ENCODE results near the gene INTS15.
"Not testable (repeated sequence)": the region's sequence is repeated elsewhere in the genome, so short reads cannot be mapped to it uniquely, and the experiment has no call there.

INTS15 gene

DNA sequence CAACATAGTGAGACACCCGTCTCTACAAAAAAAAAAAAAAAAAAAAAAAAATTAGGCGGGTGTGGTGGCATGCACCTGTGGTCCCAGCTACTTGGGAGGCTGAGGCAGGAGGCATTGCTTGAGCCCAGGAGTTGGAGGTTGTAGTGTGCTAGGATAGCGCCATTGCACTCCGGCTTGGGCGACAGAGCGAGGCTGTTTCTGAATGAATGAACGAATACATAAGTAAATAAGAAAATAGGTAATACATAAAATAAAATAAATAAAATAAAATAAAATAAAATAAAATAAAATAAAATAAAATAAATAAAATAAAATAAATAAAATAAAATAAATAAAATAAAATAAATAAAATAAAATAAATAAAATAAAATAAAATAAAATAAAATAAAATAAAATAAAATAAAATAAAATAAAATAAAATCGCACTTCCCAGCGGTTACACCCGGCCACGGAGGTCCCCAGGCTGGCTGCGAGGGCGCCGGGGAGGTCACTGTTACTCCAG, 12.9 kb upstream of the INTS15 start:
- DNase-seq (ENCODE audit: low read depth in 3 of 3), result peak in 1 of 3 experiments; percentile 17

DNA sequence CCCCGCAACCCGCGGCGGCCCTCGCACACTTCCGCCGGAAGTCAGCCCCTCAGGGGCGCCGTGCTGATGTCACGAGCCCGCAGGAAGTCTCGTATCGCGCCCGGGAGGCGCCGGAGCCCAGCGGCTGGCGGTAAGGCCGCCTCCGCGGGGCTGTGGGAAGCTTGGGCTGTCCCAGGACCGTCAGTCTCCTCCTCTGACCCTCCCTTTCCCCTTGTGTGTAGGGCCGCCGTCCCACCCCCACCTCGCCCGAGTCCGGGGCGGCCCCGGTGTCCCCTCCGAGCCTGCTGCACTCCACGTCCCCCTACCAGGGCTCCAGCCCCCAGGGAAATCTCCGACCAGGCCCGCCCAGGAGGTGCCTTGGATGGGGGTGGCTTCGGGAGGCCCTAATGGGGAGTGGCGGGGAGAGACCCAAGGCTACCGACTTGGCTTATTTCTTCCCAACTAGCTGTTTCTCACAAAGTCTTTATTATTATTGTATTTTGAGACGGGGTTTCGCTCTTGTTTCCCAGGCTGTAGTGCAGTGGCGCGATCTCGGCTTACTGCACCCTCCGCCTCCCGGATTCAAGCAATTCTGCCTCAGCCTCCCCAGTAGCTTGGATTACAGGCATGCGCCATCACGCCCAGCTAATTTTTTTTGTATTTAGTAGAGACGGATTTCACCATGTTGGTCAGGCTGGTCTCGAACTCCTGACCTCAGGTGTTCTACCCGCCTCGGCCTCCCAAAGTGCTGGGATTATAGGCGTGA, 12.3 kb upstream of the INTS15 start, which contains the start of gene ZDHHC4:
Gene ZDHHC4 (plus strand): TSS at position 86 of the 745 bp plus-strand sequence. CDS start 3,108 bp downstream, outside the sequence.
- peak; percentile 78 to 90 (median 81) for DNase-seq (ENCODE audit: low read depth in 3 of 3)

DNA sequence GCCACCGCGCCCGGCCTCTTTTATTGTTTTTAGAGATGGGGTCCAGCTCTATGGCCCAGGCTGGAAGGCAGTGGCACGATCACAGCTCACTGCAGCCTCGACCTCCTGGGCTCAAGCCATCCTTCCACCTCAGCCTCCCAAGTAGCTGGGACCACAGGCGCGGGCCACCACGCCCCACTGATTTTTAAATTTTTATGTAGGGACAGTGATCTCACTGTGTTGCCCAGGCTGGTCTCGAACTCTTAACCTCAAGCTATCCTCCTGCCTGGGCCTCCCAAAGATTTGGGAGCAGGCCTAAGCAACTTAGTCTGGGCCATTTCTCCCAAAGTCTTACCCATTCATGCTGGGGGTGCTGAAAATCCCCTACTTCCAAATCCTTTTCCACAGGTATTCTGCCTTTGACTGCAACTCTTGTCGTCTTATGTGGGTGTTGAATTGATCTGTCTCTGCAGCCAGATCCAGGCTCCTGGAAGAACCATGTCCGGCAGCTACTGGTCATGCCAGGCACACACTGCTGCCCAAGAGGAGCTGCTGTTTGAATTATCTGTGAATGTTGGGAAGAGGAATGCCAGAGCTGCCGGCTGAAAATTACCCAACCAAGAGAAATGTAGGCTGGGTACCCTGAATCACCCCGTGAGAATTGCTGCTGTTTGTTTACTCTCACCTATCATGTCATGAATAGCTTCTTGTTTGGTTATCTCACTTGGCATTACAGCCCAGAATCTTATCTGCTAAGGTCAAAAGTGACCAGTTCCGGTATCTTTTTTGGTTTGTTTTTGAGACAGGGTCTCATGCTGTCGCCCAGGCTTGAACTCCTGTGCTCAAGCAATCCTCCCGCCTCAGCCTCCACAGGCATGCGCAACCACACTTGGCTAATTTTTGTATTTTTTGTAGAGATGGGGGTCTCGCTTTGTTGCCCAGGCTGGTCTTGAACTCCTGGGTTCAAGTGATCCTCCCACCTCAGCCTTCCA, 11.4 kb upstream of the INTS15 start:
- DNase-seq (ENCODE audit: low read depth in 3 of 3), result no peak

DNA sequence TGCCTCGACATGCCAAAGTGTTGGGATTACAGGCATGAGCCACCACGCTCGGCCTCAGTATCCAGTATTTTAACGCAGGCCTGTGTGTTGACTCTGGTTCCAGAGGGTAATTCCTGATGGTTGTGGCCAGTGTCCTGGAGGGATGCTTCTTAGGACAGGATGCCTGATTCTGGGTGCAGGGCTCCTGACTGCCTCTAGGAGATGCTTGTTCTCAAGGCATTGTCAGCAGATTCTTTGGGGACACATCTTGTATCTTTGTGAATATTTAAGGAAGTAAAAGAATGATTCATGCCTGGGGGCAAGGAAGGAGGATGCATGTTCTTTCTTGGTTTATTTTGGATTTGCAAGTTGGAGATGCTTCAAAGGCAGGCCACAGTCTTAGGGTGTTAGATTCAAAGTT, 10.4 kb upstream of the INTS15 start:
- no peak for DNase-seq (ENCODE audit: low read depth in 3 of 3)

DNA sequence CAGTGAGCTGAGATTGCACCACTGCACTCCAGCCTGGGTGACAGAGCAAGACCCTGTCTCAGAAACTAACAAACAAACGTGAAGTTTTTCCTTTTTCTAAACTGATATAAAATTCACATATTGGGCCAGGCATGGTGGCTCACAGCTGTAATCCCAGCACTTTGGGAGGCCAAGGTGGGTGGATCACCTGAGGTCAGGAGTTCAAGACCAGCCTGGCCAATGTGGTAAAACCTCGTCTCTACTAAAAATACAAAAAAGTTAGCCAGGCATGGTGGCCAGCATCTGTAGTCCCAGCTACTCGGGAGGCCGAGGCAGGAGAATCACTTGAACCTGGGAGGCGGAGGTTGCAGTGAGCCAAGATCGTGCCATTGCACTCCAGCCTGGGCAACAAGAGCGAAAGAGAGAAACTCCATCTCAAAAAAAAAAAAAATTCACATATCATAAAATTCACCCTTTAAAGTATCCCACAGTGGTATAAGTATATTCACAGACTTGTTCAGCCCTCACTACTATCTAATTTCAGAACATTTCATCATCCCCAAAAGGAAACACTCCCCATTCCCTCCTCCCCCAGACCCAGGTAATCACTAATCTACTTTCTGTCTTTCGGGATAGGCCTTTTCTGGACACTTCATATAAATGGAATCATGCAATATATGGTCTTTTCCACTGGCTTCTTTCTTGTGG, 3.9 kb upstream of the INTS15 start:
- DNase-seq (ENCODE audit: low read depth in 3 of 3), result not testable (repeated sequence)

DNA sequence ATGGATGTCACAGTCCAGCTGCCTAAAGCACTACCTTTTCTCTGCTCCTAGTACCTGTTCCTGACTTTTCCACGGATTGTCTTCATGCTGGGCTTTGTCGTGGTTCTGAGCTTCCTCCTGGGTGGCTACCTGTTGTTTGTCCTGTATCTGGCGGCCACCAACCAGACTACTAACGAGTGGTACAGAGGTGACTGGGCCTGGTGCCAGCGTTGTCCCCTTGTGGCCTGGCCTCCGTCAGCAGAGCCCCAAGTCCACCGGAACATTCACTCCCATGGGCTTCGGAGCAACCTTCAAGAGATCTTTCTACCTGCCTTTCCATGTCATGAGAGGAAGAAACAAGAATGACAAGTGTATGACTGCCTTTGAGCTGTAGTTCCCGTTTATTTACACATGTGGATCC, 1.3 kb upstream of the INTS15 start:
- DNase-seq (ENCODE audit: low read depth in 3 of 3), result no peak

DNA sequence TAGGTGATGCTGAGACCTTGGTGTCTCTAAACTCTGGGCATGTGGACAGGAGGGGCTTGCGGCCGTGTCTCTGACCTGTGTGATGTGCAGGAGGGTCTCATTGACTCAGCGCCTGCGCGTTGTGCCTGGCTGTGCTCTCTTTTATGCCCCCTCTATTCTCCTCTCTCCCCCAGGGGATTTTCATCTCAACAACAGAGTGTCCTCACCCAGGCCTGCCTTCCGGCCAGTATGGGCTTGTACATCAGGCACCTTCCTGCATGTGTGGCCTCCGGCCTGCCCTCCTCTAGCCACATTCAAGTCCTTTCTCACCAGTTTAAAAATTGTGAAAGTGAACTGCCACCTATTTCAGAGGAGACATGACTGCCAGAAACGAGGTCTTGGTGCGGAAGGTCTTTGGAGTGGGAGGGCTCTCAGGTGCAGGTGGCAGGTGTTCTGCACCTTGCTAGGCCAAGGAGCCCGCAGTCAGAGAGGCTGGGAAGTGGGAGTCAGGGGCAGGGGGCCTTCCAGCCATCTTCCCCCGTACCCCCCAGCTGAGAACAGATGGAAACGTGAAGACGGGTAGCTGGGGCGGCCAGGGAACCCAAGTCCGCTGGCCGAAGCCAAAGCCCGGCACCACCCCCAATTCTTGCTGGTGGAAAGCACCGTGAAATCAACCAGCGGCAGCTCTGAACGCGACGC, 531 bp upstream of the INTS15 start:
- no peak for DNase-seq (ENCODE audit: low read depth in 3 of 3)

DNA sequence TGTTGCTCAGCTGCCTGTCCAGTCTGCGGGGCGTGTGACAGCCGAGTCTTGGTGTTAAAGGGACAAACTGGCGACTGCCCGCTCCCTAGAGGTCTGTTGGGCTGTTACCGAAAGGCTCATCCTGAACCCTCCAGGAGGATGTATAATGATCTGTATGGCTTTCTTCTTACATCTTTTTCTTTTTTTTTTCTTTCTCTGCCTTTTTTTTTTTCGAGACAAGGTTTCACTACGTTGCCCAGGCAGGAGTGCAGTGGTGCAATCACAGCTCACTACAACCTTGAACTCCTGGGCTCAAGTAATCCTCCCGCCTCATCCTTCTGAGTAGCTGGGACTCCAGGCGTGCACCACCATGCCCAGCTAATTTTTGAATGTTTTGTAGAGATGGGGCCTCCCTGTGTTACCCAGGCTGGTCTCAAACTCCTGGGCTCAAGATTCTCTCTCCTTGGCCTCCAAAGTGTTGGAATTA, 857 bp downstream of the INTS15 start:
- DNase-seq (ENCODE audit: low read depth in 3 of 3), result no peak

DNA sequence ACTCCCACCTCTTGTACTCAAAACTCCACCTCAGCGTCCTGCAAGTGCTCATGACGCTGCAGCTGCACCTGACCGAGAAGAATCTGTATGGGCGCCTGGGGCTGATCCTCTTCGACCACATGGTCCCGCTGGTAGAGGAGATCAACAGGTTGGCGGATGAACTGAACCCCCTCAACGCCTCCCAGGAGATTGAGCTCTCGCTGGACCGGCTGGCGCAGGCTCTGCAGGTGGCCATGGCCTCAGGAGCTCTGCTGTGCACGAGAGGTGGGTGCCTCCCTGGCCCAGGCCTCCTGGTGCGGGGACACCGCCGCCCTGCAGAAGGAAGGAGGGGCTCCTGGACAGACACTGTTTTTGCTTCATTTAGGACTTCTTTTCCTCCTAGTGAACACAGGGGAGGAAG, 10.3 kb downstream of the INTS15 start:
- DNase-seq (ENCODE audit: low read depth in 3 of 3), result no peak

DNA sequence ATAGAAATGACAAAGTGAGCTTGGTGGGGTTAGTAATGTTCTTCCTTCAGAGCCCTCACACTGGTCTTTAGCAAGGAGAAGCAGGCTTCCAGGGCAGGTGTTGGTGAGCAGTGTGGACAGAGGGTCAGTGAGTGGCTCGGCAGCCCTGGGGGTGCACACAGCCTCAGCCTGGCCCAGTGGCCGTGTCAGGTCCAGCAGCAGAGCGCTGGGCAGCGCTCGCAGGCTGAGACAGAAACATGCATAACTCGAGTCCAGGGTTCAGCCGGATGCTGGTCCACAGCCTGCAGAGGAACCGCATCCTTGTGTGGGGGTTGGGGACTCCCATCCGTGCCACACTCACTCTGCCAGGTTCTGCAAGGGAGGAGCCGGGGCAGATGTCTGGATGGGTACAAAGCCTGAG, 14.6 kb downstream of the INTS15 start:
- DNase-seq (ENCODE audit: low read depth in 3 of 3), result no peak

DNA sequence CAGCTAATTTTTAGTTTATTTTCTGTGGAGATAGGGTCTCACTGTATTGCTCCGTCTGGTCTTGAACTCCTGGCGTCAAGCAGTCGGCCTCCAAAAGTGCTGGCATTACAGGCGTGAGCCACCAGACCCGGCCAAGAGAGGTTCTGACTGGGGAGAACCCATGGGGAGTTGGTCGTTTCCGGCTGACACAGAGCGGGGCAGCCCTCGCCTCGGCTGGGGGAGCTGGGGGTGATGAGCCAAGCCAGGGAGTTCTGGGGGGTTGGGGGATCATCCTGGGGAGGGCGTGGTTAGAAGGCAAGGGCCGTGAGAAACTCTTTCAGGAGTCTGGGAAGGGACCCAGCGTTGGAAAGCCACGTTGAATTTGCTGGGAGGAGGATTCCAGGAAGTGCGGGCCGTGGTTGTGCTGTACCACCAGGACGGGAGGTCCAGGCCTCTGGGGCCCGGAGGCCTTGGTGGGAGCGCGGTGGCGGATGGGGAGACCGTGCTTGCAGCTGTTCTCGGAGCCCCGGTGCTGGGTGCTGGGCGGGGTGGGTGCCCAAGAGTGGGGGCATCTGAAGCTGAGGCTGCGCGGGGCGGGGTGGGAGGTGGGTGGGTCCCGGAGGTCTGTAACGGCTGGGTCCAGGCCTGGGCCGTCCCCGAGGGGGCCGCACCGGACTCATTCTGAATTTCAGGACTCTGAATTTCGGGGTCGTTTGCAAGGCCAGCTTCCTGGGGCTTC, 17.2 kb downstream of the INTS15 start:
- DNase-seq (ENCODE audit: low read depth in 3 of 3), result no peak

DNA sequence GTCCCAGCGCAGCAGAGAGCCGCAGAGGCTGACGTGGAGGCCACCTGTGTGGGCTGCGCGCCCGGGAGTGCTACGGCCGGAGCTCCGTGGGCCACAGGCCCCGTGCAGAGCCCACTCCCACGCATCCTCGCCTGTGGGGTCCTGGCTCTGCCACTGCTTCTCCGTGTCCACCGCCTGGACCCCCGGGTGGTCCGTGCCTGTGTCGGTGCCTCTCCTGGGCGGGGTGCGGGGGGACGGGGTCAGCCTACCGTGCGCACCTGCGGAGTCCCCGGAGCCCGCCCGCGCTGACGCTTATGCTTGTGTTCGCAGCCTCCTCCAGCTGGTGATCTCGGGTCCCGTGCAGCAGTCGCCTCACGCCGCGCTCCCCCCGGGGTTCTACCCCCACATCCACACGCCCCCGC, 17.8 kb downstream of the INTS15 start:
- DNase-seq (ENCODE audit: low read depth in 3 of 3), result no peak

DNA sequence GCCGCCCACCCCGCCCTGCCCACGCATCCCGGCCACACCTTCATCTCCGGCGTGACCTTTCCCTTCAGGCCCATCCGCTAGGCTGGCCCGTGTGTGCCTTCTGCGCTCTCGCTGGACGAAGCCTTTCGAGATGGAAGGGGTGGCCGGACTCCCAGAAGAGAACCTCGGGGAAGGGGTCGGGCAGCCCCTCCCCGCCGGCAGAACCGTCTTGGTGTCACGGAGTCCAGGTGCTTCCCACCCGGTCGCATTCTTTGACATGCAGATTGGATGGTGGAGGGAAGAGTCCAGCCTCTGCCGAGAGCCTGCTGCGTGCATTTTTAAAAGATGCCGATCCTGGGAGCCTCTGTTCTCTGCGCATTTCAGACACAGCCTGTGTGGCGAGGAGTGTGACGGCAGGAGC, 18.3 kb downstream of the INTS15 start:
- no peak for DNase-seq (ENCODE audit: low read depth in 3 of 3)

DNA sequence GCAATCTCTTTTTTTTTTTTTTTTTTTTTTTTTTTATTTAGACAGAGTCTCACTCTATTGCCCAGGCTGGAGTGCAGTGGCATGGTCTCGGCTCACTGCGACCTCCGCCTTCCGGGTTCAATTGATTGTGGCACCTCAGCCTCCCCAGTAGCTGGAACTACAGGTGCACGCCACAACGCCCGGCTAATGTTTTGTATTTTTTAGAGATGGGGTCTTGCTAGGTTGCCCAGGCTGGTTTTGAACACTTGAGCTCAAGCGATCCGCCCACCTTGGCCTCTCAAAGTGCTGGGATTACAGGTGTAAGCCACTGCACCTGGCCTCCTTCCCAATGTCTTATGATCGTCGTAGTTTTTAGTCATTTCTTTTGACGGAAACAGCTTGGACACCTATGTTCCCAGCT, 19.0 kb downstream of the INTS15 start:
- no peak for DNase-seq (ENCODE audit: low read depth in 3 of 3)

DNA sequence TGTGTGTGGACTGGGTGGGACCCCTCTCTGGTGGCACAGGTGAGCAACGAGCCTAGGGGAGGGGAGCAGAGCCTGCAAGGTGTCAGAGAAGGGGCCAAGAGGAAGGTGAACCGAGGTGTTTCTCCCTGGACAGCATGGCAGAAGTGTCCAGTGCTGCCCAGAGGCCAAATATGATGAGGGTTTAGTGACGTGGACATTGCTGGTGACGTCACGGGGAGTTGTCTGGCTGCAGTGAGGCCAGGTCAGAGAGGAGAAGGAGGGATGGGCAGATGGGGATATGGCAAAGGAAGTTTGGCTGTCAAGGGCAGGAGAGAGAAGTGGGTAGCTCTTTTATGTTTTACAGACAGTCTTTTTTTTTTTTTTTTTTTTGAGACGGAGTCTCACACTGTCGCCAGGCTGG, 23.0 kb downstream of the INTS15 start:
- DNase-seq (ENCODE audit: low read depth in 3 of 3), result no peak

DNA sequence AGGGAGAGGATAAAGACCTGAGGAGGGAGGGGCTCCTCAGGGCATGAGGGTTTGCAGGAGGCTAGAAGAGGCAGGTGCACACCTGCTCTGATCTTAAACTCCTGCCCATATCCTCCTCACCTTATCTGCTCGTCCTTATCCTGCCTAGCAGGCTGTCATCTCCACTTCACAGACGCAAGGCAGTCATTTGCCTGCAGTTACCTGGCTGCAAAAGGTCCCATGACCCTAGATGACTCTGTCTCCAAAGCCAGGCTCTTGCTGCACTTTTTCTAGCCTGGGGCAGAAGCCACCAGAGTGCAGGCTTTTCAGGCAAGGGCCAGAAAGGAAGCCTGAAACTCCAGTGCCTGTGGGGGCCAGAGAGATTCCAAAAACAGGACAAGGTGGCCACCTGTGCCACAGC, 23.9 kb downstream of the INTS15 start:
- DNase-seq (ENCODE audit: low read depth in 3 of 3), result no peak

DNA sequence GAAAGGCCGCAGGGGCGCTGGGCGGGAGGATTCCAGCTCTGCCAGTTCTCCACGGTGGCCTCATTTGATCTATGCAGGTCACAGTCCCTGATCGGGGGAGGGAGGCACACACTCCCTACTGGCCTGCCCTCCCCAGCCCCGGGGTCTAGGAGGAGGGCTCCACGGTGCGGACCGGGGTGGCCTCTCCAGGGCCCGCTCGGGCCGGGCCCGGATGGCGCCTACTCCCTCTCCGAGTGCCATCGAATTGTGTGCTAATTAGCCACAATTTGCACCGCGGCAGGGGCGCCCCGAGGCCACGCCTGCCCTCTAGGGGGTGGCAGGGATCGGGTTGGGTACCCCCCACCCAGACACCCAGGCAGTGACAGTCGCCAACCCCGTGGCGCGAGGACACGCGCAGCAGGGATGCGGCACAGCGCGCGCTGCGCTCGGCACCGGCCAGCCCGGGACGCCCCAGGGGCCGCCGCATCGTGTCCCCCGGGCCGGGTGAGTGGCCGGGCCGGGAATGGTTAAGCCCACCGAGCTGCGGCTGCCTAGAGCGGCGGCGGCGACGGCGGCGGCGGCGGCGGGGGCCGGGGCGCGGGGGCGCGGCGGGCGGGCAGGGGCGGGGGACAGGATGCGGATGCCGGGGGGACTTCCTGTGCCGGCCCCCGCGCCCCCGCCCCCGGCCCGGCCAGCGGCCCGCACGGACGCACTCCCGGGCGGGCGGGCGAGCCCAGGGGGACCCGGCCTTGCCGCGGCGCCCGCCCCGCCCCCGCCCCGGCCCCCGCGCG, 25.3 kb downstream of the INTS15 start, which contains the start of gene ZNF853:
Gene ZNF853 (plus strand): TSS at position 658 of the 770 bp plus-strand sequence. CDS start 565 bp downstream, outside the sequence.
- no peak for DNase-seq (ENCODE audit: low read depth in 3 of 3)

DNA sequence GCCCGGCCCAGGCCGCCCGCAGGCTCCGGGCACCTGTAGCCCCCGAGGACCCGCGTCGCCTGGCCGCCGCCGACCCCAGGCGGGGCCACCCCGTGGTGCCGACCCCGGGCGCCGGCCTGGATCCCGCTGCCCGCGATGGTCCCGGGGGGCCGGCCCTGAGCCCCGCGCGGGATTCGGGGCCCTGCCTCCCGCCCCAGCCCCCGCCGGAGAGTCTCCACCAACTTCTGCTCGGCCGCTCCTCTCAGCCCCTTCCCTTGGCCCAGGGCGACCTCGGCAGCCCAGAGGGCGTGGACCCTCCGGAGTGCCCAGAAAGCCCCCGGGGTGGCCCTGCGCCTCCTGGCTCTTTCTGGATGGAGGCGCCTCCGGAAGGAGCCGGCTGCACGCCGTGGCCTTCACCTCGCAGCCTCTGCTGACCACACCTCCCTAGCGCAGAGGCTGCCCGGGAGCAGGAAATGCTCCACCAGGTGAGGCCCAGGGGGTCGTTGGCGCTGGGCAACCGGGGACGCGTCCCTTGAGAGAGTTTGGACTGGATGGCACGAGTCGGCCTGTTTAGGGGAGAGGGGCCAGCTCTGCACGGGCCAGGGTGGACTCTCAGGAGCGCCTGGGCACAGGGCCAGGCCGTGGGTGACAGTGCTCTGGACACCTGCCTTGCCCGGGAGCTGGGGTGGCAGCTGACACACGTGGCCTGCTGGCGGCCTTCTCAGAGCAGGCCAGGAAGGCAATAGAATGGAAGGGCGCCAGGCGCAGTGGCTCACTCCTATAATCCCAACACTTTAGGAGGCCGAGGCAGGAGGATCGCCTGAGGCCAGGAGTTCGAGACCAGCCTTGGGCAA, 26.1 kb downstream of the INTS15 start:
- DNase-seq (ENCODE audit: low read depth in 3 of 3), result no peak
